Measurements from ENCODE around the gene OGDHL. TPM values are rescaled to one million over a fixed set of nuclear protein-coding genes. Genes with fewer than 3 reads are reported as not detected.
"Not testable (repeated sequence)": the region's sequence is repeated elsewhere in the genome, so short reads cannot be mapped to it uniquely, and the experiment has no call there.

OGDHL gene
- total RNA-seq, 1 donor from 2014 or later, result not detected

- intact Hi-C loops (cut with DNase I), result no loop called here
- Histone ChIP-seq H3K27me3 (no peaks in the 10 kb centered on the region), H3K4me1 (no peaks in the 10 kb centered on the region), H3K9me3 (no peaks in the 10 kb centered on the region), H3K4me3 (no peak overlapping the region), H3K27ac (no peak overlapping the region), H3K36me3 (no peaks in the 10 kb centered on the region)
- no peak for TF ChIP-seq CTCF (IDR thresholded peaks at IDR 0.05)
- no peak for DNase-seq (ENCODE audit: low spot score in 2 of 2)
These were observed 6.1 kb downstream of the OGDHL start for GRCh38 chr10:49756031-49756430.

DNA sequence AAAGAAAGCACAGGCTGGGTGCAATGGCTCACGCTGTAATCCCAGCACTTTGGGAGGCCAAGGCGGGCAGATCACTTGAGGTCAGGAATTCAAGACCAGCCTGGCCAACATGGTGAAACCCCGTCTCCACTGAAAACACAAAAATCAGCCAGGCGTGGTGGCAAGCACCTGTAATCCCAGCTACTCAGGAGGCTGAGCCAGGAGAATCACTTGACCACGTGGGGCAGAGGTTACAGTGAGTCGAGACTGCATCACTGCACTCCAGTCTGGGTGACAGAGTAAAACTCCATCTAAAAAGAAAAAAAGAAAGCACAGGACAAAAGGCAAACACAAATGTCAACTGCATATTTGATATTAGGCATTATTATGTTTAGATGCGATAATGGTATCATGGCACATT is 7.2 kb downstream of the OGDHL start:
- H3K27ac ChIP-seq; H3K27me3 ChIP-seq; H3K36me3 ChIP-seq; H3K4me3 ChIP-seq; intact Hi-C loops (cut with DNase I); H3K4me1 ChIP-seq; H3K9me3 ChIP-seq: not testable (repeated sequence)
- DNase-seq (ENCODE audit: low spot score in 2 of 2), result peak in 1 of 2 donors; percentile 28

- H3K4me3 ChIP-seq, result no peak overlapping the region
- H3K27ac ChIP-seq, result no peak overlapping the region
- no peaks in the 10 kb centered on the region for H3K36me3 ChIP-seq
- DNase-seq (ENCODE audit: low spot score in 2 of 2), result peak in 1 of 2 donors; percentile 47
- H3K9me3 ChIP-seq, result no peaks in the 10 kb centered on the region
- no peaks in the 10 kb centered on the region for H3K27me3 ChIP-seq
- H3K4me1 ChIP-seq, result no peaks in the 10 kb centered on the region
- intact Hi-C loops (cut with DNase I), result no loop called here
- TF ChIP-seq CTCF (IDR thresholded peaks at IDR 0.05), result no peak
These were observed 9.5 kb downstream of the OGDHL start for GRCh38 chr10:49752584-49752983.

GRCh38 chr10:49751636-49752510 is 10.2 kb downstream of the OGDHL start:
- Histone ChIP-seq H3K27me3 (no peaks in the 10 kb centered on the region), H3K4me3 (no peak overlapping the region), H3K4me1 (no peaks in the 10 kb centered on the region), H3K9me3 (no peaks in the 10 kb centered on the region), H3K36me3 (no peaks in the 10 kb centered on the region), H3K27ac (no peak overlapping the region)
- no peak for TF ChIP-seq CTCF (IDR thresholded peaks at IDR 0.05)
- DNase-seq (ENCODE audit: low spot score in 2 of 2), result peak in 1 of 2 donors; percentile 41
- intact Hi-C loops (cut with DNase I), result no loop called here

- H3K27me3 ChIP-seq, result no peaks in the 10 kb centered on the region
- H3K27ac ChIP-seq, result no peak overlapping the region
- peak in 1 of 2 donors; percentile 31 for DNase-seq (ENCODE audit: low spot score in 2 of 2)
- intact Hi-C loops (cut with DNase I), result no loop called here
- H3K4me3 ChIP-seq, result no peak overlapping the region
- H3K4me1 ChIP-seq, result no peaks in the 10 kb centered on the region
- no peaks in the 10 kb centered on the region for H3K9me3 ChIP-seq
- H3K36me3 ChIP-seq, result no peaks in the 10 kb centered on the region
- TF ChIP-seq CTCF (IDR thresholded peaks at IDR 0.05), result no peak
These were observed 10.9 kb downstream of the OGDHL start for GRCh38 chr10:49751216-49751615.

GRCh38 chr10:49750546-49750945 is 11.6 kb downstream of the OGDHL start:
- Histone ChIP-seq H3K9me3 (no peaks in the 10 kb centered on the region), H3K36me3 (no peaks in the 10 kb centered on the region), H3K4me1 (no peaks in the 10 kb centered on the region), H3K27ac (no peak overlapping the region), H3K4me3 (no peak overlapping the region), H3K27me3 (no peaks in the 10 kb centered on the region)
- intact Hi-C loops (cut with DNase I), result no loop called here
- TF ChIP-seq CTCF (IDR thresholded peaks at IDR 0.05), result no peak
- DNase-seq (ENCODE audit: low spot score in 2 of 2), result peak in 1 of 2 donors; percentile 37
